K562 (cell line): Measurements from ENCODE around the gene NAT10. TPM values are rescaled to one million over a fixed set of nuclear protein-coding genes. Genes with fewer than 3 reads are reported as not detected.

Experiments
- ATAC-seq: fragments of 200-7000 bp; cut with Tn5 transposase; 3 replicates; pipeline ENCODE4 v1.9.1; 2020; ENCODE audit warnings: moderate library complexity
- BruUV-seq: library from RNA; stranded (reverse); fragments of 400-500 nt; replicated peaks from 2 replicates; lab custom pipeline; 2021; lab: Mats Ljungman, UMichigan
- CTCF ChIA-PET: fragments of 300-600 bp; formaldehyde crosslinking; extraction: SDS; loops from one replicate; lab custom pipeline; 2021; ENCODE audit warnings: low intra/inter-chr PET ratio; lab: Yijun Ruan, JAX
- POLR2A ChIA-PET: fragments of 300-600, 350-650 bp; sonication (Branson Sonifier 250); formaldehyde crosslinking; extraction: SDS; loops from one replicate; lab custom pipeline; 2021; ENCODE audit warnings: antibody characterized with exemption, inconsistent platforms; lab: Yijun Ruan, JAX
- DNase-seq, 4 experiments: peaks; one replicate each; pipeline versions ENCODE4 v3.0.0 to v3.0.0-alpha.2; 2011 to 2018; ENCODE audit warnings: low spot score in 3 of 4, mixed read lengths in 3 of 4; ENCODE audit errors: extremely low read depth in 1 of 4
- FAIRE-seq: peaks from 2 replicates; lab custom pipeline; 2011; peaks lifted over from hg19 to GRCh38; lab: Jason Lieb, UNC
- H2AFZ ChIP-seq: 2 replicates; pipeline ENCODE4 v1.6.0; 2011; ENCODE audit warnings: low read depth, low read length, control low read depth, inconsistent platforms
- H3K27ac ChIP-seq: fragments of 200-600 bp; 3 replicates; pipeline ENCODE4 v1.8.0; 2011; ENCODE audit warnings: low read depth, mild to moderate bottlenecking, control low read depth, inconsistent platforms, low read length, moderate library complexity, mixed read lengths; ENCODE audit errors: extremely low read depth
- H3K27me3 ChIP-seq, 2 experiments: fragments of 300-600 bp in 1 of 2; 2 replicates in 1 of 2; 3 replicates in 1 of 2; pipeline versions ENCODE4 v1.6.0 to v1.8.0; 2011; ENCODE audit warnings: inconsistent platforms in 2 of 2, low read length in 2 of 2, mild to moderate bottlenecking in 1 of 2, mixed read lengths in 1 of 2, moderate library complexity in 1 of 2; ENCODE audit not compliant: control insufficient read depth in 2 of 2, insufficient read depth in 2 of 2
- H3K36me3 ChIP-seq: fragments of 300-600 bp; 3 replicates; pipeline ENCODE4 v1.8.0; 2011; ENCODE audit warnings: mild to moderate bottlenecking, low read length, inconsistent platforms; ENCODE audit not compliant: control insufficient read depth, insufficient read depth
- H3K4me1 ChIP-seq, 2 experiments: fragments of 200-600 bp in 1 of 2; replicated peaks in 1 of 2; 2 replicates in 1 of 2; 3 replicates in 1 of 2; pipeline versions ENCODE4 v1.5.1 to v1.8.0; 2011; ENCODE audit warnings: inconsistent platforms in 2 of 2, low read length in 2 of 2, mild to moderate bottlenecking in 1 of 2, mixed read lengths in 1 of 2, moderate library complexity in 1 of 2; ENCODE audit not compliant: control insufficient read depth in 2 of 2, insufficient read depth in 2 of 2
- H3K4me2 ChIP-seq: 2 replicates; pipeline ENCODE4 v1.6.1; 2011; ENCODE audit warnings: low read length, control low read depth, inconsistent platforms, mixed read lengths; ENCODE audit not compliant: insufficient read depth
- H3K4me3 ChIP-seq: fragments of 200-600 bp; sonication (generic), shearing (Covaris generic); 2 replicates; pipeline ENCODE4 v1.5.1; 2016; ENCODE audit warnings: control low read depth, inconsistent platforms
- H3K79me2 ChIP-seq: fragments of 200-600 bp; 3 replicates; pipeline ENCODE4 v1.8.0; 2011; ENCODE audit warnings: low read length, inconsistent platforms; ENCODE audit not compliant: control insufficient read depth, insufficient read depth
- H3K9ac ChIP-seq, 2 experiments: 2 replicates each; pipeline versions ENCODE4 v1.6.0 to v1.6.1; 2011; ENCODE audit warnings: low read depth in 2 of 2, low read length in 2 of 2, control low read depth in 1 of 2, inconsistent platforms in 1 of 2, mild to moderate bottlenecking in 1 of 2, mixed read lengths in 1 of 2; ENCODE audit not compliant: insufficient read depth in 1 of 2
- H3K9me1 ChIP-seq: one replicate; pipeline ENCODE4 v1.6.0; 2011; ENCODE audit warnings: inconsistent platforms, mild to moderate bottlenecking, low read length, moderate library complexity; ENCODE audit not compliant: control insufficient read depth, insufficient read depth
- H3K9me3 ChIP-seq: replicated peaks from 2 replicates; pipeline ENCODE4 v1.5.1; 2011; ENCODE audit warnings: low read depth, low read length, inconsistent platforms; ENCODE audit not compliant: control insufficient read depth, insufficient read depth
- H4K20me1 ChIP-seq: replicated peaks from 2 replicates; pipeline ENCODE4 v1.6.1; 2011; ENCODE audit warnings: low read length, inconsistent platforms, mixed read lengths; ENCODE audit not compliant: control insufficient read depth, insufficient read depth
- C11orf30 ChIP-seq: fragments of 450-650 bp; IDR thresholded peaks from 2 replicates; pipeline ENCODE4 v1.6.1; 2016; ENCODE audit warnings: low read depth, mild to moderate bottlenecking
- CHCHD3 ChIP-seq: fragments of 250-450 bp; sonication (Bioruptor Pico); IDR thresholded peaks from 2 replicates; pipeline ENCODE4 v2.1.2; 2022; ENCODE audit warnings: mild to moderate bottlenecking
- ETV5 ChIP-seq: sonication (generic); formaldehyde crosslinking; IDR thresholded peaks from 2 replicates; pipeline ENCODE4 v1.4.0; 2020; ENCODE audit warnings: low read depth, mild to moderate bottlenecking, missing genetic modification reagents
- KAT7 ChIP-seq: sonication (generic); formaldehyde crosslinking; IDR thresholded peaks from 2 replicates; pipeline ENCODE4 v1.8.0; 2022; ENCODE audit warnings: missing genetic modification reagents, mild to moderate bottlenecking, borderline replicate concordance
- NFATC3 ChIP-seq: fragments of 450-650 bp; IDR thresholded peaks from 2 replicates; pipeline ENCODE4 v1.6.1; 2017; ENCODE audit warnings: mild to moderate bottlenecking
- PRDM10 ChIP-seq: fragments of 450-650 bp; IDR thresholded peaks from 2 replicates; pipeline ENCODE4 v1.6.1; 2018; ENCODE audit not compliant: partially characterized antibody
- TAF1 ChIP-seq: IDR thresholded peaks from 2 replicates; pipeline ENCODE4 v1.6.1; 2011; ENCODE audit warnings: mild to moderate bottlenecking, low read length, moderate library complexity; ENCODE audit not compliant: insufficient read depth, control insufficient read depth, severe bottlenecking; ENCODE audit errors: extremely low read depth
- WGBS: fragments of 100-300 bp; shearing (Covaris generic); methylation state at CpG from one replicate; pipeline ENCODE4 v1.1.6; 2016; ENCODE audit warnings: low coverage, mixed read lengths; ENCODE audit not compliant: insufficient coverage; ENCODE audit errors: missing lambda C conversion rate; 5-methylcytosine and 5-hydroxymethylcytosine counted together
- in situ Hi-C: fragments of 300-500 bp; cut with MboI; formaldehyde crosslinking; loops from 4 replicates; pipeline ENCODE4 v1.15.0; 2018; ENCODE audit warnings: inconsistent platforms, mixed read lengths
- intact Hi-C: fragments of 100-400 bp; cut with micrococcal nuclease; formaldehyde crosslinking; loops from 2 replicates; pipeline ENCODE4 v1.14.2; 2022
- polyA plus RNA-seq, 8 experiments: library from polyadenylated mRNA; depleted of rRNA in 4 of 8; stranded (reverse) in 5 of 8; unstranded in 3 of 8; fragments of >200 nt; fragmentation: Nextera tagmentation in 2 of 8; fragmentation: Illumina TruSeq in 1 of 8; extraction: Ambion mirVana in 2 of 8; extraction: Trizol in 1 of 8; gene quantifications; 2 replicates each; pipeline versions ENCODE4 v1.2.1 to v1.2.3, GENCODE V29; 2011 to 2014; ENCODE audit warnings: inconsistent platforms in 1 of 8, missing spikeins in 1 of 8
- total RNA-seq, 7 experiments: library from RNA; depleted of rRNA in 6 of 7; stranded (reverse); fragments of >200 nt in 6 of 7; fragmentation: Illumina TruSeq in 2 of 7; extraction: Trizol in 2 of 7; gene quantifications; 2 replicates each; pipeline versions ENCODE4 v1.2.1 to v1.2.3, GENCODE V29; 2011 to 2021; ENCODE audit warnings: low replicate concordance in 1 of 7
- TF ChIP-seq, protein P1 (sequence below): fragments of 450-650 bp; formaldehyde crosslinking; IDR thresholded peaks from 2 replicates; pipeline ENCODE4 v1.4.0; 2020; ENCODE audit warnings: mild to moderate bottlenecking, moderate library complexity
- TF ChIP-seq, protein P2 (sequence below): fragments of 450-650 bp; formaldehyde crosslinking; IDR thresholded peaks from 2 replicates; pipeline ENCODE4 v1.4.0; 2020; ENCODE audit warnings: mild to moderate bottlenecking, moderate library complexity

The NAT10 gene
- total and polyA plus RNA-seq, 9 of the 15 experiments (the other 6 are each of a cell fraction or from before 2014, with no cell fraction given) = 55.4 to 125 (median 86.3) TPM

- DNase-seq (no peak), FAIRE-seq (no peak), ATAC-seq (no peak)
- Histone ChIP-seq H3K4me1 (peaks cover 0 to 6% of the 10 kb centered on the region in 2 experiments; a peak in 3 of 5 replicates), H3K9ac (peak overlapping the region; percentile 92 to 93; a peak in 3 of 4 replicates), H3K79me2 (peaks cover 43% of the 10 kb centered on the region), H2AFZ (peak overlapping the region; percentile 96), H3K27ac (peak overlapping the region; percentile 98), H3K27me3 (no peaks in the 10 kb centered on the region), H4K20me1 (no peaks in the 10 kb centered on the region), H3K9me3 (no peaks in the 10 kb centered on the region), H3K9me1 (no peaks in the 10 kb centered on the region), H3K36me3 (peaks cover 64% of the 10 kb centered on the region), H3K4me3 (peak overlapping the region; percentile 83), H3K4me2 (peak overlapping the region; percentile 97)
- in situ Hi-C loops = no loop called here
- CTCF ChIA-PET = no interaction called here
- intact Hi-C loops = loop anchor here (2.0 kb wide), 1 partner anchor 52 kb away; no protein-coding TSS in a partner anchor
- no TSS peak for BruUV-seq
- POLR2A ChIA-PET = interaction anchor here (0.5 to 2.4 kb wide), 22 partner anchors 9 to 114 kb away, joined by 3 to 14 read pairs (median 3); partner anchors contain the start of gene CAPRIN1
- 19% methylated on average over 6 of the region's 6 CpGs for WGBS
- 0 out of 2 replicates have a peak, but pooled peaks have one; percentile 31 for TF ChIP-seq CHCHD3 (CRISPR knock-in tag)
- TF ChIP-seq NFATC3 = 0 out of 2 replicates have a peak, but pooled peaks have one; percentile 45
- TF ChIP-seq, protein P1, sequence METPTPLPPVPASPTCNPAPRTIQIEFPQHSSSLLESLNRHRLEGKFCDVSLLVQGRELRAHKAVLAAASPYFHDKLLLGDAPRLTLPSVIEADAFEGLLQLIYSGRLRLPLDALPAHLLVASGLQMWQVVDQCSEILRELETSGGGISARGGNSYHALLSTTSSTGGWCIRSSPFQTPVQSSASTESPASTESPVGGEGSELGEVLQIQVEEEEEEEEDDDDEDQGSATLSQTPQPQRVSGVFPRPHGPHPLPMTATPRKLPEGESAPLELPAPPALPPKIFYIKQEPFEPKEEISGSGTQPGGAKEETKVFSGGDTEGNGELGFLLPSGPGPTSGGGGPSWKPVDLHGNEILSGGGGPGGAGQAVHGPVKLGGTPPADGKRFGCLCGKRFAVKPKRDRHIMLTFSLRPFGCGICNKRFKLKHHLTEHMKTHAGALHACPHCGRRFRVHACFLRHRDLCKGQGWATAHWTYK (CRISPR knock-in tag) = no peak
- 0 out of 2 replicates have a peak, but pooled peaks have one; percentile 16 for TF ChIP-seq ETV5
- TF ChIP-seq C11orf30 = peak; percentile 43; the same call in 1 of the 2 replicates
- TF ChIP-seq PRDM10 = no peak
- TF ChIP-seq, protein P2, sequence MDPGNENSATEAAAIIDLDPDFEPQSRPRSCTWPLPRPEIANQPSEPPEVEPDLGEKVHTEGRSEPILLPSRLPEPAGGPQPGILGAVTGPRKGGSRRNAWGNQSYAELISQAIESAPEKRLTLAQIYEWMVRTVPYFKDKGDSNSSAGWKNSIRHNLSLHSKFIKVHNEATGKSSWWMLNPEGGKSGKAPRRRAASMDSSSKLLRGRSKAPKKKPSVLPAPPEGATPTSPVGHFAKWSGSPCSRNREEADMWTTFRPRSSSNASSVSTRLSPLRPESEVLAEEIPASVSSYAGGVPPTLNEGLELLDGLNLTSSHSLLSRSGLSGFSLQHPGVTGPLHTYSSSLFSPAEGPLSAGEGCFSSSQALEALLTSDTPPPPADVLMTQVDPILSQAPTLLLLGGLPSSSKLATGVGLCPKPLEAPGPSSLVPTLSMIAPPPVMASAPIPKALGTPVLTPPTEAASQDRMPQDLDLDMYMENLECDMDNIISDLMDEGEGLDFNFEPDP (CRISPR knock-in tag) = no peak
- TF ChIP-seq KAT7 (CRISPR knock-in tag) = peak; percentile 4; the same call in 1 of the 2 replicates
- no peak for TF ChIP-seq TAF1
Measured at GRCh38 chr11:34104680-34105078, 750 bp upstream of the NAT10 start.
